Endothelial cell of umbilical vein (primary cell): ENCODE results near the gene DACT1. TPM values are rescaled to one million over a fixed set of nuclear protein-coding genes. Genes with fewer than 3 reads are reported as not detected.

Source experiments
- BruUV-seq: library from RNA; stranded (reverse); fragments of 400-500 nt; replicated peaks from 2 replicates; lab custom pipeline; 2021; lab: Mats Ljungman, UMichigan
- CTCF ChIA-PET: fragments of 300-600, 350-600 bp; sonication (Branson Sonifier 250); formaldehyde crosslinking; loops from one replicate; lab custom pipeline; 2021; ENCODE audit warnings: antibody characterized with exemption, inconsistent platforms; lab: Charles Lee
- POLR2A ChIA-PET: fragments of 300-600, 350-600 bp; sonication (Branson Sonifier 250); formaldehyde crosslinking; loops from one replicate; lab custom pipeline; 2021; ENCODE audit warnings: antibody characterized with exemption, inconsistent platforms; lab: Charles Lee
- DNase-seq: peaks from one replicate; pipeline ENCODE4 v3.0.0-alpha.2; 2011; ENCODE audit warnings: low read depth, low spot score
- FAIRE-seq: peaks from 2 replicates; lab custom pipeline; 2011; peaks lifted over from hg19 to GRCh38; lab: Jason Lieb, UNC
- H2AFZ ChIP-seq: 2 replicates; pipeline ENCODE4 v1.6.0; 2012; ENCODE audit warnings: low read depth, low read length, control low read depth, inconsistent platforms
- H3K27ac ChIP-seq: 2 replicates; pipeline ENCODE4 v1.5.1; 2011; ENCODE audit warnings: low read depth, mild to moderate bottlenecking, control low read depth, low read length, moderate library complexity; ENCODE audit not compliant: insufficient read depth
- H3K27me3 ChIP-seq, 2 experiments: 2 replicates each; pipeline versions ENCODE4 v1.6.0 to v1.6.1; 2011; ENCODE audit warnings: low read length in 2 of 2, mixed read lengths in 1 of 2; ENCODE audit not compliant: control insufficient read depth in 2 of 2, insufficient read depth in 2 of 2
- H3K36me3 ChIP-seq, 2 experiments: 2 replicates in 1 of 2; 3 replicates in 1 of 2; pipeline ENCODE4 v1.5.1; 2011; ENCODE audit warnings: low read length in 2 of 2, mild to moderate bottlenecking in 1 of 2, moderate library complexity in 1 of 2; ENCODE audit not compliant: control insufficient read depth in 2 of 2, insufficient read depth in 2 of 2; ENCODE audit errors: extremely low read depth in 1 of 2
- H3K4me1 ChIP-seq: 3 replicates; pipeline ENCODE4 v1.5.1; 2011; ENCODE audit warnings: mild to moderate bottlenecking, low read length; ENCODE audit not compliant: control insufficient read depth, insufficient read depth; ENCODE audit errors: extremely low read depth
- H3K4me2 ChIP-seq: 2 replicates; pipeline ENCODE4 v1.6.1; 2011; ENCODE audit warnings: low read length, control low read depth, mixed read lengths; ENCODE audit not compliant: insufficient read depth
- H3K4me3 ChIP-seq, 3 experiments: fragments of 200-600 bp in 1 of 3; sonication (generic), shearing (Covaris generic) in 1 of 3; replicated peaks in 1 of 3; 2 replicates each; pipeline ENCODE4 v1.5.1; 2011 to 2016; ENCODE audit warnings: control low read depth in 3 of 3, low read length in 3 of 3, mild to moderate bottlenecking in 2 of 3, inconsistent platforms in 1 of 3, low read depth in 1 of 3, moderate library complexity in 1 of 3; ENCODE audit not compliant: insufficient read depth in 1 of 3
- H3K79me2 ChIP-seq: 2 replicates; pipeline ENCODE4 v1.6.0; 2012; ENCODE audit warnings: low read length, inconsistent platforms; ENCODE audit not compliant: control insufficient read depth, insufficient read depth
- H3K9ac ChIP-seq: replicated peaks from 2 replicates; pipeline ENCODE3; 2011; ENCODE audit warnings: low read length, control low read depth; ENCODE audit not compliant: insufficient read depth; ENCODE audit errors: extremely low read depth
- H3K9me1 ChIP-seq: replicated peaks from 3 replicates; pipeline ENCODE4 v1.6.0; 2011; ENCODE audit warnings: mild to moderate bottlenecking, low read length; ENCODE audit not compliant: control insufficient read depth, insufficient read depth; ENCODE audit errors: extremely low read depth
- H3K9me3 ChIP-seq: replicated peaks from 2 replicates; pipeline ENCODE4 v1.5.1; 2012; ENCODE audit warnings: low read length, inconsistent platforms; ENCODE audit not compliant: control insufficient read depth, insufficient read depth
- H4K20me1 ChIP-seq: replicated peaks from 2 replicates; pipeline ENCODE3; 2011; ENCODE audit warnings: mild to moderate bottlenecking, low read length; ENCODE audit not compliant: control insufficient read depth, insufficient read depth; ENCODE audit errors: extremely low read depth
- CTCF ChIP-seq, 2 donors: IDR thresholded peaks; 1 replicate in 1 of 2; 2 replicates in 1 of 2; pipeline ENCODE4 v1.5.1; 2011; ENCODE audit warnings: low read length in 2 of 2, mild to moderate bottlenecking in 2 of 2, moderate library complexity in 2 of 2, control low read depth in 1 of 2, inconsistent platforms in 1 of 2, low read depth in 1 of 2; ENCODE audit not compliant: insufficient read depth in 1 of 2; ENCODE audit errors: extremely low read depth in 1 of 2
- EZH2 ChIP-seq: IDR thresholded peaks from 2 replicates; pipeline ENCODE4 v1.6.1; 2012; ENCODE audit warnings: borderline replicate concordance, low read depth, mild to moderate bottlenecking, moderate library complexity, low read length, inconsistent platforms; ENCODE audit not compliant: severe bottlenecking
- FOS ChIP-seq: IDR thresholded peaks from 2 replicates; pipeline ENCODE4 v1.6.1; 2011; ENCODE audit warnings: mild to moderate bottlenecking, low read length, moderate library complexity, borderline replicate concordance; ENCODE audit not compliant: insufficient read depth
- GATA2 ChIP-seq: IDR thresholded peaks from 2 replicates; pipeline ENCODE4 v1.7.0; 2011; ENCODE audit warnings: low read depth, mild to moderate bottlenecking, moderate library complexity, mixed read lengths, low read length; ENCODE audit not compliant: insufficient read length, insufficient read depth
- JUN ChIP-seq: IDR thresholded peaks from 2 replicates; pipeline ENCODE4 v1.6.1; 2011; ENCODE audit warnings: borderline replicate concordance, low read depth; ENCODE audit not compliant: insufficient read length, insufficient read depth
- MAX ChIP-seq: IDR thresholded peaks from 2 replicates; pipeline ENCODE4 v1.6.1; 2011; ENCODE audit not compliant: insufficient read depth, insufficient read length
- MYC ChIP-seq: IDR thresholded peaks from one replicate; pipeline ENCODE4 v1.6.1; 2011; ENCODE audit warnings: mild to moderate bottlenecking, low read depth, low read length
- POLR2A ChIP-seq: IDR thresholded peaks from 2 replicates; pipeline ENCODE4 v1.6.1; 2012; ENCODE audit warnings: low read depth, mild to moderate bottlenecking, control low read depth, low read length
- POLR2AphosphoS5 ChIP-seq: IDR thresholded peaks from 2 replicates; pipeline ENCODE4 v1.6.1; 2012; ENCODE audit warnings: low read depth, mild to moderate bottlenecking, control low read depth, low read length, moderate library complexity; ENCODE audit not compliant: insufficient read depth
- dilution Hi-C: fragments of 300-500 bp; cut with MboI; formaldehyde crosslinking; loops from one replicate; pipeline ENCODE4 v1.15.0; 2019; ENCODE audit warnings: low sequenced_read_pairs; ENCODE audit not compliant: extremely low pct_ligation_motif_present
- intact Hi-C: fragments of 100-400 bp; cut with micrococcal nuclease; formaldehyde crosslinking; loops from one replicate; pipeline ENCODE4 v1.10.0; 2022
- polyA plus RNA-seq, 4 experiments: library from polyadenylated mRNA; depleted of rRNA in 3 of 4; stranded (reverse) in 3 of 4; unstranded in 1 of 4; fragments of >200 nt; gene quantifications; 2 replicates each; pipeline versions ENCODE4 v1.2.1 to v1.2.3, GENCODE V29; 2011 to 2012; ENCODE audit warnings: missing spikeins in 1 of 4
- total RNA-seq: library from RNA; stranded (reverse); gene quantifications from 2 replicates; pipeline ENCODE4 v1.2.3, GENCODE V29; 2021

DACT1 gene
- total and polyA plus RNA-seq, 2 donors (not counting 3 experiments of a cell fraction or from before 2014, with no cell fraction given) = 0.21 to 0.27 TPM

DNA sequence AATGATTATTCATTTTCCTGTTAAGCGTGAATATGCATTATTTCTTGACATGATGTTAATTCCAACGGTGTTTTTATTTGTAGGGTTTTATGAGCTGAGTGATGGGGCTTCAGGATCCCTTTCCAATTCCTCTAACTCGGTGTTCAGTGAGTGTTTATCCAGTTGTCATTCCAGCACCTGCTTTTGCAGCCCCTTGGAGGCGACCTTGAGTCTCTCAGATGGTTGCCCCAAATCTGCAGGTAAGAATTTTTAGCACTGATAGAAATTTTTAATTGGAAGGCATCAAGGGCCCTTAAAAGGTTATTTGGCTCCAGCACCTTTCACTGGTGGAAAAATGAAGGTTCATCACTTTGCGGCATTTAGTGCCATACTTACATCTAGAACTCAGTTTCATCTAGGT lies 3.7 kb downstream of the DACT1 start:
- Histone ChIP-seq H3K79me2 (no peaks in the 10 kb centered on the region), H3K36me3 (no peaks in the 10 kb centered on the region), H4K20me1 (no peaks in the 10 kb centered on the region), H3K4me1 (peaks cover 8% of the 10 kb centered on the region), H3K9me1 (no peaks in the 10 kb centered on the region), H3K4me2 (no peak overlapping the region), H3K9me3 (no peaks in the 10 kb centered on the region), H3K9ac (no peak overlapping the region), H3K27me3 (peaks cover 16 to 21% of the 10 kb centered on the region in 2 experiments), H3K27ac (no peak overlapping the region), H3K4me3 (no peak overlapping the region), H2AFZ (no peak overlapping the region)
- dilution Hi-C loops (no loop called here), intact Hi-C loops (loop anchor here (2.0 to 10.0 kb wide), 3 partner anchors 111 to 481 kb away; no protein-coding TSS in a partner anchor)
- no TSS peak for BruUV-seq
- TF ChIP-seq MAX = no peak
- TF ChIP-seq POLR2AphosphoS5 = no peak
- no peak for TF ChIP-seq JUN
- no peak for TF ChIP-seq MYC
- TF ChIP-seq EZH2 = no peak
- no peak for TF ChIP-seq POLR2A
- TF ChIP-seq FOS = no peak
- TF ChIP-seq GATA2 = no peak
- no peak for TF ChIP-seq CTCF (IDR thresholded peaks at IDR 0.05; ENCODE audit: extremely low read depth in 1 of 2, insufficient read depth in 1 of 2, low read depth in 1 of 2, low read length in 2 of 2)
- ChIA-PET CTCF (interaction anchor here (1.0 to 8.8 kb wide), 3 partner anchors 140 to 379 kb away, joined by 3 to 93 read pairs (median 4); no protein-coding TSS in a partner anchor), POLR2A (no interaction called here)
- no peak for DNase-seq
- no peak for FAIRE-seq
